Activated T-helper 9 cell treated with anti-CD3 and anti-CD28 coated beads, Interleukin-2, amount 50 U/mL, for 16 hours (primary cell): ENCODE measurements around the gene LLGL2.
A peak's percentile ranks its signal among the peaks of the same experiment; 100 is the strongest.
"Not testable (repeated sequence)": the region's sequence is repeated elsewhere in the genome, so short reads cannot be mapped to it uniquely, and the experiment has no call there.

Source experiments
- DNase-seq: peaks from one replicate; pipeline ENCODE4 v3.0.0-alpha.2; 2020; ENCODE audit warnings: low read depth

The LLGL2 gene

DNA sequence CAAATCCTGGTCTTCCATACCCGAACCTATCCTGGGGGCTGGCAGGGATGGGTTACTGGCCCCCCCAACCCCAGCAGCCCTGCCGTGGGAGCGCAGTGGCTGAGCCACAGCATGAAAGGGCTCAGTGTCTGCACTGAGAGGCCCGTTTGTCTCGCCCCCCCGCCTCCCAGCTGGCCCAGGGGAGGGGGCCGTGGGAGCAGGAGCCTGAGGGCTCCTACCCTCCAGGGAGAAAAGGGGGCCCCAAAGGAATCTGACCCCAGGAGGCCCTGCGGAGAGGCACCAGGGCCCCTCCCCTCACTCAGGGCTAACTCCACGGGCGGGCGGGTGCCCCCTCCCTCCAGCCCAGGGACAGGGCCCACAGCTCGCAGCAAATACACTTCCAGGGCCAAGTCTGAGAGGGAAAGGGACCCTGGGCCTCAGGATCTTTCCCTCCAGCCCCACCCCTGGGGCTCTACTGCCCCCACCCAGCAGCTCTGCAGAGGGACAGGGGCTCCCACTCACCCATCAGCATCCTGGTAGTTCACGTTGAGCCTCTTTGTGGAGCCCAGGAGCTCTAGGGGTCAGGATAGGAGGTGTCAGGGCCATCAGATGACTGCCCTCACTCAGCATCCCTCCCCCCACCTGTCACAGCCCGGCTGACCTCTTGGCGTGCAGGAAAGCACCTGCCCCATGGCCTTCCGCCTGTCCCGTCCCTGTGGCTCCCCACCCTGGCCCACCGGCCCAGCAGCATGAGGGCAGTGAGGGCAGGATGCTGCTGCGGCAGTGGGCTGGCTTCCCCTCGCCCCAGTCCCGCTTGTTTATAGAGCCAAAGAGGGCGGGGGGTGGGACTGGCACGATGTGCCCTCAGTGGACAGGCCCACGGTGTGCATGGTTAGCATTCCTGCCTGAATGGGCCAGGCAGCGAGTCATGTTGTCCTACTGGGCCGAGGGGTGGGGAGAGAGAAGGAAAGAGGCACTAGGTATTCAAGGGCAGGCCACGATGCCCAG, 17.5 kb upstream of the LLGL2 start:
- no peak for DNase-seq

DNA sequence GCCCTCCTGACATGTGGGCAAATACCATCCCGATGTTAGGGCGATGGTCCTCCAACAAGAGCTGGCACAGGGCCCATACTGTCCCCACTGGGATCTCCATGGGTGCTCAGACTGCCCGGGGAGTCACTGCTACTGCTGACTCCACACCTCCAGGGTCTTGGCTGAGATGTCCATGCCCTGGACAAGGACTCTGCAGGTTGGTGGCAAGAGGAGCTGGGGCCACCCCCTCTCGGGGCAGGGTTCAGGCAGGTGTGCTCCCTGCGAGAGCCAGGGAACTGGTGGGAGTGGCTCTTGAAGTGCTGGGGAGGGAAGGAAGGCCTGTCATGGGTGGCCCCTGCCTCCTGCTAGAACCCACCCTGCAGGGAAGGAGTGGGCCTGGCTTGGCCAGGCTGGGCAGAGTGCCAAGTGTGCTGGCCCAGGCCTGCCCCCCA, 16.6 kb upstream of the LLGL2 start:
- no peak for DNase-seq

DNA sequence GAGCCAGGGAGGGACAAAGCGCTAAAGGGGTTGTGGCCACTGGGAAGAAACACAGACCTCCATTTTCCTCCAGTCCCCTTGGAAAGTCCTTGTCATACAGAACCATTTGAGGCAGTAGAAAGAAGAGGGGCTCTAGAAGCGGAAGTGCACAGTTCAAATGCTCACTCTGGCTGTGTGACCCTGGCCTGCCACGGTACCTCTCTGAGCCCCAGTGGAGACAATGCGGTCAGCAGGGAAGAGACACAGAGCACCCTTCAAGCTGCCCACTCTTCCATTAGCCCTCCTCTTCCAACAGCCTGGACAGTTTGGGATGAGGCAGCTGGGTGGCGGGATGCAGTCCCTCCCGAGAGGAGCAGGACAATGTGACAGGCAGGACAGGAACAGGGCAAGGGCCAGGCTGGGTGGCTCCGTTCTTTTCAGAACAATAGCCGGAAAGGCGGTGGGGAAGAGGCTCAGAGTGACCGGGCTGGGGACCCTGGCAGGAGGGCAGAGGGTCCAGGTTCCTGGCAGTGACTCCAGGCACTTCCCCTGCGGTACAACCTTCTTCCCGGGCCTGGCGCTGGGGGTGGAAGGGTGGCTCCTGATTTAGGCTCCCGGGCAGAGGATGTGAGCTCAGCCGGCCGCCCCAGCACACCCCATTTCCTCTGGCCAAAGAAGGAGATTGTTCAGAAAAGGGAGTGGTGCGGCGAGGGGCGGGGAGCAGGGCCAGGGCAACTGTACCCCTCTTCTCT, 15.8 kb upstream of the LLGL2 start:
- DNase-seq = no peak

DNA sequence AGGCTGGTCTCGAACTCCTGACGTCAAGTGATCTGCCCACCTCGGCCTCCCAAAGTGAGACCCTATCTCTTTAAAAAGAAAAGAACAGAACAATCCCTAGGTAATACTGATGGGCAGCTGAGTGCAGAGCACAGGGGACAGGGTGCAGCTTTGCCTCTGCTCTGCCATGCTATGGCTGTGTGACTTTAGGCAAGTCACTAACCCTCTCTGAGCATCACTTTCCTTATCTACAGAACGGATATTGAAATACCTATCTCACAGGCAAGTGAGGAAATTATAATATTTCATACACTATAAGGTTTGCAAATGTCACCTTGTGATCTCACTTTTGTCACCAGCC, 14.3 kb upstream of the LLGL2 start:
- no peak for DNase-seq

DNA sequence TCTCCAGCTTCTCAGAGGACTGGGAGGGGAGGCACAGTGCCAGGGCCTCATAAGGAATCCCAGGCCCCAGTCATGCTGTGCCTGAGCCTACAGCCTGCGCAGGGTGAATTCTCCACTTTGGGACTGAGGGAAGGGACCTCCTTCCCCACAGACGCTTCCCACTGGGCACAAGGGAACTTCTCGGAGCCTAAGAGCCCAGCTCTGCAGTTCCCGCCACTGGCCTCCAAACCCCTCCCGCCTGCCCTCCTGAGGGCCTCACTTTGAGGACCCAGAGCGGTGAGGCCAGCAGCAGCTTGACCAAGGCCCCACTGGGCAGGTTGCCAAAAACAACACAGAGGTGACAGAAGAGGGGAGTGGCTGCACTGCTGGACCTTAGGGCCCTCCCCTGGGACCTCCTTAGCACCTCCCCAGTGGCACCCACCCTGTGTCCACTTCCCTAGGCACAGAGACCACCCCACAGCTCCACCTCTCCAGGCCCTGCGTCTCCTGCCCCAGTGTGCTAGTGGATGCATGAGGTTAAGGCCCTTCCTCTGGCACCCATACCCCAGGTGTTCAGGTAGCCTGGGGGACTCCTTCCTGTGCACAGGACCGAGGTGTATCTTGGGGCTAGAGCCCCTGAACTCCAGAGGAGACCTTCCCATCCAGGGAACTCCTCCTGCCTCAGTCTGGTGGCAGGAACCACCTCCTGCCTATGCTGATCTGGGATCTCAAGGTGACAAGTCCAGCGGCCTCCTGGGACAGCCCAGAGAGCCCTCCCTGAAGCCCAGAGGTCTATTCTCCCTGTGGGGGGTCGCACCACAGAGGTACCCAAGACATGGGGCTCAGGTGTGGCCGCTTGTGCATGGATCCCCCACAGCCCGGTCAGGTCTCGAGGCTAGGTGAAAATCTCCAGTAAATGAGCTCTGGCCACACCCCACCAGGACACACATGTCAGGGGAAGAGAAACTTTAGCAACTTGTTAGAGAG, 13.6 kb upstream of the LLGL2 start:
- no peak for DNase-seq

DNA sequence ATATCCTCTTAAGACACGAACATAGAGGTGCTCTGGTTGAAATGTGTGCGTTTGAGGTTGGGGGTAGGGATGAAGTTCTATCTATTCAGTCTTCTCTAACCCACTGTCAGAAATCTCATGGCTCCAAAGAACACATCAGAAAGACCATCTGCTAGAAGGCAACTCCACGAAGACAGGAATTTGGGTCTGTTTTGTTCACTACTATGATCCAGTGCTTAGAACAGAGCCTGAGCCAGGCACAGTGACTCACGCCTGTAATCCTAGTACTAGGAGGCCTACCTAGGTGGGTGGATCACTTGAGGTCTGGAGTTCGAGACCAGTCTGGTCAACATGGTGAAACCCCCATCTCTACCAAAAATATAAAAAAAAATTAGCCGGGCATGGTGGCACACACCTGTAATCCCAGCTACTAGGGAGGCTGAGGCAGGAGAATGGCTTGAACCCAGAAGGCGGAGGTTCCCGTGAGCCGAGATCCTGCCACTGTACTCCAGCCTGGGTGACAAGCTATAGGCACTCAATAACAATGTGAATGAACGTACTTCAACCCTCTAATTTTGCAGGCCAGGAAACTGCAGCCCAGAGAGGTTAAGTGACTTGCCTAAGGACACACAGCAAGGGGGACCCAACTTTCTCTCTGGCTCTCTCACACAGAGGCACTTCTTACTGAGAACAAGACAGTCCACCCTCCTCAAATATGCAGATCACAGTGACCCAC, 12.4 kb upstream of the LLGL2 start:
- DNase-seq = no peak

DNA sequence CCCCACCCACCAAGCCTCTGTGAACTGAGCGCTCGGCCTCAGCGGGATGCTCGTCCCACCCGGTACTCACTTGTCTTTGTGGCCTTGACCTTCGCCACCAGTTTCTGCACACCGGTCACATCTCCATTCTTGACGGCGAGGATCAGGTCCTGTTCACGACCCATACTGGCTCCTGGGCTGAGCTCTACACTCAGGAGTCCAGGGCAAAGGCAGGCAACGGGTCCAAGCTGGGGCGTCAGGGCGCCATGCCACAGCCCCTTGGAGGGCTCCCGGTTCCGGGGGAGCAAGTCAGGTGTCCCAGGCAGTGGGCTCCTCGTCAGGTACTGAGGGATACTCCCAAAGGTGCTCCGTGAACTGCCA, 11.9 kb upstream of the LLGL2 start:
- DNase-seq = no peak

DNA sequence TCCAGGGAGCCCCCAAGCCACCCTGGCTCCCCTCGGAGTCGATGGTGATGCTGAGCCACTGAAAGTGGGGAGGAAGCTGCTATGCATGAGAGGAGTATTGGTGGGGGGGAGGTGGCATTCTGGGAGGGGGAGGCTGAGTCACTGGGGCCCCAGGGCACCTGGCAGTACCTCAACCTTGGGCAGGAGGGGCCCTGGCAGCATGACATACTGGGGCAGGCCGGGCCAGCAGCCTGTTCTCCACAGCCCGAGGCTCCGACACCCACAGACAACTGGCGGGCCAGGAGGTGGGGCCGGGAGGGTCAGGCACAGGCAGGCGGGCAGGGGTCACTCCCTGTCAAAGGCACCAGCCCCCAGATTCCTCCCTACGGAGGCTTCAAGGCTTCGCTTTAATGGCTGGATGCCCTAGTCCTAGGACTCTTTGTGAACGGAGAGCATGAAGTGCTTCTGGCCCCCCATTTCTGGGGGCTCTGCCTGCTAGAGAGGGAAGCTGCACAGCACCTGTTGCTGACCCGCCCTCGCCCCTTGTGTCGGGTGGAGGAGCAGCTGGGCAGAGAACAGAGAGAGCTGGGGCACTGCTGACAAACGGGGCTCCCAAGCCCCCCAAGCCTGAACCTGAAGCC, 11.1 kb upstream of the LLGL2 start:
- no peak for DNase-seq

DNA sequence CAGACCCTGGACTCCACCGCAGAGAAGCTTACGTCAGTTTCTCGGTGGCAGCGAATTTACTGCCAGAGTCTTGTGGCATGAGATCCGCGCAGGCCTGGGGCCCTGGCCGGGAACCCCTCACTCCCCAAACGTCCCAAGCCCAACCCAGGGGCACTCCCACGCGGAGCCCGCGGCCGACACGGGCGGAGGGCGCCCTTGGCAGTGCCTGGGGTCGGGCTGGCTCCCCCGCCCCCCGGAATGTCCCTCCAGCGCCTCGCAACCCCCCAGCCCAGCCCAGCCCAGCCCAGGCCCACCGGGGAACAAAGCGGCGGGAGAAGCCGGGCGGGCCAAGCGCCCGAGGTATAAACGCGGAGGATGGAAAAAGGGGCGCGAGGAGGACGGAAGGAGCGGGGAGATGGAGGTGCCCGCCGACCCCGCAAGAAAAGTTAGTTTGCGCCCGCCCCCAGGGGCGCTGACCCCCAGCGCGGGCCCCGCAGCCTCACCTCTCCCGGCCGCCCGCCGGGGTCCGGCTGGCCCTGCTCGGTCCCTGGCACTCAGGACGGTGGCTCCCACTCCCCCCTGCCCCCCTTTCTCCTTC, 10.5 kb upstream of the LLGL2 start:
- DNase-seq = no peak

DNA sequence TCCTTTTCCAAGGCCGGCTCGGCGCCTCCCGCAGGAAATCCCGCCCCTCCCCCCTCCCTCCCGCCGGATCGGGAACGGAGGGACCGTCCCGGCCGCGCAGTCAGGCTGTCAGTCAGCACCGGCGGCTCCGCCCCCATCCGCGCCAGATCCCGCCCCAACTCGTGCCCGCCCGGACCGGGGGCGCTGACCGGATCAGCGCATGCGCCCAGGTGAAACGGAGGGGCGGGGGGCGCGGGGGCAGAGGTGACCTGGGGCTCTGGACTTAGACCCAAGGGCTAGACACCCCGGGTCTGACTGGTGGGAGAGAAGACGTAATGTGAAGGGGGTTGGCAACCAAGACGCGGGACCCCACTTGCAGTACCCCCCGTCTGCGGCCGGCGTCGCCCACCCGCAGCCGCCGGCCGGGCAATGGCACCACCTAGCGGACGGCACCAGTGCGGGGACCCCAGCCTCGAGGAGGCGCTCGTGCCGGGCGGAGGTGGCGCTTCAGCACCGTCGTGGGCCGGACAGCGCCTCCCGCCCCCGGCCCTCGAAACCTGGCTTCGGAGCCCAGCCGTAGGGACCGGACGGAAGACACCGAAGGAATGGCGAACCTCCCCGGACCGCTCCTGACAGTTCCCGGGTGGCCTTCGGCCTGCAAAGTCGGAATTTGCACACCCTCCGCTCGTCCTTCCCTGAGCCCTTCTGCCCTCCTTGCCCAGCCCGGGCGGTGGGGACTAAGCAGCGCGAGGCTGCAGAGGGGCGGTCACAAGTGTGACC, 9.8 kb upstream of the LLGL2 start, which contains the start of gene CASKIN2:
Gene CASKIN2, minus strand, starts transcription at position 42 of the 759 bp plus-strand sequence. CDS start 1,733 bp downstream, outside the sequence.
- peak; percentile 68 for DNase-seq

DNA sequence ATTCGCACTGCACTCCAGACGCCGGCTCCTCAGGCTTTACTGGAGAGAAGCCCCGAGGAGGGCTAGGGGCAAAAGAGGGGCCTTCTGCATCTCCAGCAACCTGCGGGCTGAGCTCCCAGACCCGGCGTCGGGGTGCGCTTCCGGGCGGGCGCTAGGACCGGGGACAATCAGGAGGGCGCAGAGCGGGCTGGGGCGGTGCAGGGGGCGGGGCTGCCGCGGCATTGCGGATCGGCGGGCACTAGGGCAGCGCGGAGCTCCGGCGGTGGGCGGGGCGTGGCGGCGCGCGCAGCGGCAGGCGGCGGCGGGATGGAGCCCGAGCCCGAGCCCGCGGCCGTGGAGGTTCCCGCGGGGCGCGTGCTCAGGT, 9.3 kb upstream of the LLGL2 start, which contains the start of gene TSEN54:
Gene TSEN54, plus strand, starts transcription at position 274 of the 364 bp plus-strand sequence. Its CDS starts 33 bp downstream, at position 307.
- DNase-seq = peak; percentile 91

DNA sequence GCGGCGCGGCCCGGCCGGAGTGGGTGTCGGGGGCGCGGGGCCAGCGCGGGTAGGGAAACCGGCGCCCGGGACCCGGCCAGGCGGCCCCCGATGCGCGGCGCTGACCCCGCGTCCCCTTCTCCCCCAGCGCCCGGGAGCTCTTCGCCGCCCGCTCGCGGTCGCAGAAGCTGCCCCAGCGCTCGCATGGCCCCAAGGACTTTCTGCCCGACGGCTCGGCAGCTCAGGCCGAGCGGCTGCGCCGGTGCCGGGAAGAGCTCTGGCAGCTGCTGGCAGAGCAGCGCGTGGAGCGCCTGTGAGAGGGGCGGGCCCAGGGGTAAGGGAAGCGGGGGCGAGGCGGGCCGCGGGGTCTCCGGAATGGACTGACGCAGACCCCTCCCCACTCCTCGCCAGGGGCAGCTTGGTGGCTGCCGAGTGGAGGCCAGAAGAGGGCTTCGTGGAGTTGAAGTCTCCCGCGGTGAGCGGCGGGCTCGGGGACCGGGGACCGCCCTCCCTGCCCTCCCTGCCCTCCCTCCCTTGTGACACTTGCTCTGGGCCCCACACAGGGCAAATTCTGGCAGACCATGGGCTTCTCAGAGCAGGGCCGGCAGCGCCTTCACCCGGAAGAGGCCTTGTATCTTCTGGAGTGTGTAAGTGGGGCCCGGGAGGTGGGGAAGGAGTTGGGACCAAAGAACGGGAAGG, 8.7 kb upstream of the LLGL2 start:
- DNase-seq = peak; percentile 21

DNA sequence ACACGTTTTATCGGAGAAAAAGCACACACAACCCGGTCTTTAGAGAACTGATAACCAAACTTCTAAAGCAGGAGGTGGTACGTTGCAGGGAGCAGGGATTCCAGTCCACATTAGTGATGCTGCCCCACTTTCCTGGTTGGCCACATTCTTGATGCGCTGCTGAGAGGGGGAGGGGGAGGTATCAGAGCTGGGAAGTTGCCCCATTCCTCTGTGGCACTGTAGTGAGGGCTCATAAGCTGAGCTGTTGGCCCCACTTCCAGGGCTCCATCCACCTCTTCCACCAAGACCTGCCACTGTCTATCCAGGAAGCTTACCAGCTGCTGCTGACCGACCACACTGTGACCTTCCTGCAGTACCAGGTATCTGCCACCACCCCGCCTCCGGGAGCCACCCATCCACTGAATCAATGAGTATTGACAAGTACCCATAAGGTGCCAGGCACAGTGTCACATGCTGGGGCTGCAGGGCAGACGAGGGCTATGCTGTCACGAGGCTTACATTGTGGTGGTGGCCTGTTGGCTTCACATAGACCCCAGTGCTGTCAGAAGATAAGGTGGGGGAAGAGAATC, 8.1 kb upstream of the LLGL2 start:
- no peak for DNase-seq

DNA sequence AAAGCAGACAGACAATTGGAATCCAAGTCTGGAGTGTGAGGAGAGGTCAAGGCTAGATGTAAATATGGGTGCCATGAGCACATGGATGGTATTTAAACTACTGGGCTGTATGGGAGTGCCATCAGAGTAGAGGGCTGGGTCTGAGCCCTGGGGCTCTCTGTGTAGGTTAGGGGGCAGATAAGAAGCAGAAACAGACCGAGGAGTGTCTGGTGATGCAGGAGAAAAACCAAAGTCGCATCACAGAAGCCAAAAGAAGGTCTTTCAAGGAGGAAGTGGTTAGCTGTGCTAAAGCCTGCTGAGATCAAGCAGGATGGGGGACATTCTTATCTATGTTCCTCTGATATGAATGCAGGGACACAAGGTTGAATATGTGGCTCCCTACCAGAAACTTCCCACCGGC, 7.3 kb upstream of the LLGL2 start:
- DNase-seq = no peak

DNA sequence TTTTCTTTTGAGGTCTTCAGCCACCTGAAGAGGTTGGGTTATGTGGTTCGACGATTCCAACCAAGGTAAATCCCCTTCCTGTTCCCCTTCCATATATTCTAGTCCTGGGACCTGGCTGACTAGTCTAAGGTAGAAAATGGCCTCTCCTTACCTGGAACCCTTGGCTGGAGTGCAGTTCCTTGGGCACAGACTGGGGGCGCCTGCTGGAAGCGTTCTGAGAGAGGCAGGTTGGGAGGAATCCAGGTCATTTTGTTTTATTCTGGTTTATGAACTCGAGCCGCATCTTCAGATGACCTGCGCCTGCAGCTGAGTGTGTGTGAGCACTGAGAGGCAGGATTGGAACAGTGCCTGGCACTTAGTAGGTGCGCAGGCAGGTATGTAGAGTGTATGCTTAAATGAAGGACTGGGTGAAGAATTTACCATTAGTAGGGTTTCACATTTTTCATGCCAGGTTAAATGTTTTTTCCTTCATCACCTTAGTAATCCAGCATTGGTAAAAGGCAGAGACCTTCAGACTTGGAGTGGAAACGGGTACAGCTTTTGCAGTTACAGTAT, 6.4 kb upstream of the LLGL2 start:
- DNase-seq = no peak

DNA sequence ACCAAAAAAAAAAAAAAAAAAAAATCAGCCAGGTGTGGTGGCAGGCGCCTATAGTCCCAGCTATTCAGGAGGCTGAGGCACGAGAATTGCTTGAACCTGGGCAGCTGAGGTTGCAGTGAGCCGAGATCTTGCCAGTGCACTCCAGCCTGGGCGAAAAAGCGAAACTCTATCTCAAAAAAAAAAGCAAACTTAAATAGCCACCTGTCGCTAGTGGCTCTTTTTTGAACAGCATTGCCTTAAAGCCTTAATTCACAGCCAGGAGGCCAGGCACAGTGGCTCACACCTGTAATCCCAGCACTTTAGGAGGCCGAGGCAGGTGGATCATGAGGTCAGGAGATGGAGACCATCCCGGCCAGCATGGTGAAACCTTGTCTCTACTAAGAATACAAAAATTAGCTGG, 5.1 kb upstream of the LLGL2 start:
- not testable (repeated sequence) for DNase-seq

DNA sequence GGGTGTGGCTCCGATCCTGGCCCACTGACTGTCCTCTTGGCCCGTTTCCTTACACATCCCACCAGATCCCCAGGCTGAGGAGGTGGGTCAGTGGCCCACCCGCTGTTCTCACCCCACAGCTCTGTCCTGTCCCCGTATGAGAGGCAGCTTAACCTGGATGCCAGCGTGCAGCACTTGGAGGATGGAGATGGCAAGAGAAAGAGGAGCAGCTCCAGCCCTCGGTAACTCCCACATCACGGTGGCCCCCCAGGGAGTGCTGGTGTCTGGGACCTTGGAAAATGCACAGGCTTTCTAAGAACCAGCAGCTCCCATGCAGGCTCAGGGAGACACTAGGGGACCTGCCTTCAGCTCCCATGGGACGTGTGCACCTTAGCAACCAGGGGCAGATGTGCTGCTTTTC, 4.2 kb upstream of the LLGL2 start:
- no peak for DNase-seq

DNA sequence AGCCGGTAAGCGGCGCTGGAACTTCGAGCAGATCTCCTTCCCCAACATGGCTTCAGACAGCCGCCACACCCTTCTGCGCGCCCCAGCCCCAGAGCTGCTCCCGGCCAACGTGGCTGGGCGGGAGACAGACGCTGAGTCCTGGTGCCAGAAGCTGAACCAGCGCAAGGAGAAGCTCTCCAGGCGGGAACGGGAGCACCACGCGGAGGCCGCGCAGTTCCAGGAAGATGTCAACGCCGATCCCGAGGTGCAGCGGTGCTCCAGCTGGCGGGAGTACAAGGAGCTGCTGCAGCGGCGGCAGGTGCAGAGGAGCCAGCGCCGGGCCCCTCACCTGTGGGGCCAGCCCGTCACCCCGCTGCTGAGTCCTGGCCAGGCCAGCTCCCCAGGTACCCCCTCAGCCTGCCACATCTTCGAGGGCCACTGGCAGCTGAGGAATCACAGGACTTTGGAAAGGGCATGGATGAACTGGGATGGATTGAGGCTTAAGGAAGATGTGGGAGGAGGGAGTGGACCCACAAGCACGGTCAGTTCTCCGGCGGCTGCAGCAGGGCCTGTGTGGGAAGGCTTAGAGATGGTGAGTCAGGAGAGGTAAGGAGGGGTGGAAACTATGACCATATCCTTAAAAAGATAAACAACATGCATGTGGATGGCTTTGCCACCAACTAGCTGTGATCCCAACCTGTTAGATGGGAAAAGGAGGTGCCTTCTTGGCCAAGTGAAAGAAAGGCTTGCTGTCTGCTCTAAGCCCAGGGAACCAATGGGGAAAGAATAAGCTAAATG, 3.4 kb upstream of the LLGL2 start:
- no peak for DNase-seq
